H1 (cell line): ENCODE measurements around the gene TIA1. TPM values are rescaled to one million over a fixed set of nuclear protein-coding genes. Genes with fewer than 3 reads are reported as not detected.

Experiments
- CTCF ChIA-PET: fragments of 300-600 bp; sonication (Branson Sonifier 250); formaldehyde crosslinking; loops from one replicate; lab custom pipeline; 2021; ENCODE audit not compliant: partially characterized antibody; lab: Charles Lee
- POLR2A ChIA-PET: fragments of 300-600 bp; sonication (Branson Sonifier 250); formaldehyde crosslinking; loops from one replicate; lab custom pipeline; 2021; ENCODE audit warnings: inconsistent platforms; ENCODE audit not compliant: partially characterized antibody; lab: Charles Lee
- DNase-seq, 2 experiments: peaks; one replicate each; pipeline versions ENCODE4 v3.0.0 to v3.0.0-alpha.2; 2010 to 2022; ENCODE audit warnings: low spot score in 2 of 2, low read depth in 1 of 2, mixed read lengths in 1 of 2
- FAIRE-seq: peaks from 2 replicates; lab custom pipeline; 2011; peaks lifted over from hg19 to GRCh38; lab: Jason Lieb, UNC
- H2AFZ ChIP-seq: 2 replicates; pipeline ENCODE4 v1.8.1; 2012; ENCODE audit warnings: low read length, inconsistent platforms
- H2AK5ac ChIP-seq: 2 replicates; pipeline ENCODE4 v1.6.1; 2013; ENCODE audit warnings: low read depth, low read length
- H2BK120ac ChIP-seq: replicated peaks from 2 replicates; pipeline ENCODE3; 2013; ENCODE audit warnings: low read depth, low read length, inconsistent platforms
- H2BK12ac ChIP-seq: 2 replicates; pipeline ENCODE4 v1.6.1; 2013; ENCODE audit warnings: low read depth, low read length
- H2BK15ac ChIP-seq: 2 replicates; pipeline ENCODE4 v1.6.1; 2013; ENCODE audit warnings: low read length
- H2BK20ac ChIP-seq: 2 replicates; pipeline ENCODE4 v1.6.1; 2013; ENCODE audit warnings: low read length
- H2BK5ac ChIP-seq: 2 replicates; pipeline ENCODE4 v1.6.1; 2013; ENCODE audit warnings: low read depth, low read length
- H3K14ac ChIP-seq: 2 replicates; pipeline ENCODE4 v1.6.1; 2013; ENCODE audit warnings: inconsistent platforms; ENCODE audit not compliant: insufficient read length
- H3K18ac ChIP-seq: 2 replicates; pipeline ENCODE4 v1.6.1; 2013; ENCODE audit warnings: low read length; ENCODE audit errors: extremely low read depth
- H3K23ac ChIP-seq: 2 replicates; pipeline ENCODE4 v1.6.1; 2013; ENCODE audit warnings: inconsistent platforms; ENCODE audit not compliant: insufficient read length
- H3K23me2 ChIP-seq: 2 replicates; pipeline ENCODE4 v1.6.1; 2013; ENCODE audit warnings: low read depth, low read length
- H3K27ac ChIP-seq: 2 replicates; pipeline ENCODE4 v1.6.1; 2011; ENCODE audit warnings: low read depth, low read length, inconsistent platforms
- H3K27me3 ChIP-seq, 4 experiments: replicated peaks in 1 of 4; 1 replicate in 1 of 4; 2 replicates in 3 of 4; pipeline versions ENCODE4 v1.6.1 to v1.8.1; 2011 to 2013; ENCODE audit warnings: low read length in 3 of 4, mild to moderate bottlenecking in 3 of 4, inconsistent platforms in 2 of 4, mixed read lengths in 2 of 4, moderate library complexity in 1 of 4; ENCODE audit not compliant: control insufficient read depth in 3 of 4, insufficient read depth in 3 of 4; ENCODE audit errors: extremely low read depth in 1 of 4
- H3K36me3 ChIP-seq, 4 experiments: 2 replicates each; pipeline versions ENCODE4 v1.6.1 to v1.8.1; 2011 to 2013; ENCODE audit warnings: mild to moderate bottlenecking in 4 of 4, low read length in 3 of 4, moderate library complexity in 2 of 4, control low read depth in 1 of 4, inconsistent platforms in 1 of 4; ENCODE audit not compliant: insufficient read depth in 4 of 4, control insufficient read depth in 2 of 4
- H3K4ac ChIP-seq: replicated peaks from 2 replicates; pipeline ENCODE3; 2013; ENCODE audit warnings: low read length, low read depth, mixed read lengths, inconsistent platforms; ENCODE audit not compliant: insufficient read length
- H3K4me1 ChIP-seq, 4 experiments: replicated peaks in 1 of 4; 1 replicate in 1 of 4; 2 replicates in 3 of 4; pipeline versions ENCODE4 v1.6.1 to v1.8.1; 2011 to 2013; ENCODE audit warnings: low read length in 3 of 4, inconsistent platforms in 2 of 4, mixed read lengths in 1 of 4; ENCODE audit not compliant: insufficient read depth in 4 of 4, control insufficient read depth in 3 of 4
- H3K4me2 ChIP-seq, 2 experiments: 2 replicates each; pipeline versions ENCODE4 v1.6.1 to v1.8.1; 2011 to 2013; ENCODE audit warnings: low read depth in 2 of 2, low read length in 2 of 2, control low read depth in 1 of 2, inconsistent platforms in 1 of 2, mild to moderate bottlenecking in 1 of 2; ENCODE audit not compliant: insufficient read depth in 1 of 2
- H3K4me3 ChIP-seq, 4 experiments: fragments of 200-600, 300-600 bp in 1 of 4; sonication (generic), shearing (Covaris generic), sonication (Bioruptor Twin) in 1 of 4; 2 replicates each; pipeline versions ENCODE4 v1.5.1 to v1.8.1; 2011 to 2016; ENCODE audit warnings: low read length in 4 of 4, low read depth in 3 of 4, control low read depth in 2 of 4, inconsistent platforms in 2 of 4, mild to moderate bottlenecking in 2 of 4, mixed read lengths in 1 of 4, moderate library complexity in 1 of 4; ENCODE audit not compliant: insufficient read depth in 2 of 4; ENCODE audit errors: extremely low read depth in 1 of 4
- H3K56ac ChIP-seq: replicated peaks from 2 replicates; pipeline ENCODE3; 2013; ENCODE audit warnings: low read depth, mild to moderate bottlenecking, mixed read lengths, low read length, inconsistent platforms; ENCODE audit not compliant: insufficient read length
- H3K79me1 ChIP-seq: 2 replicates; pipeline ENCODE4 v1.6.1; 2013; ENCODE audit warnings: low read depth, low read length, control low read depth
- H3K79me2 ChIP-seq, 2 experiments: 2 replicates each; pipeline versions ENCODE4 v1.6.1 to v1.8.1; 2012 to 2013; ENCODE audit warnings: low read length in 2 of 2, mild to moderate bottlenecking in 2 of 2, inconsistent platforms in 1 of 2; ENCODE audit not compliant: insufficient read depth in 2 of 2, control insufficient read depth in 1 of 2
- H3K9ac ChIP-seq, 4 experiments: replicated peaks in 1 of 4; 1 replicate in 1 of 4; 2 replicates in 3 of 4; pipeline versions ENCODE4 v1.6.1 to v1.8.1; 2011 to 2013; ENCODE audit warnings: low read depth in 3 of 4, low read length in 3 of 4, control low read depth in 2 of 4, mild to moderate bottlenecking in 2 of 4, moderate library complexity in 2 of 4, inconsistent platforms in 1 of 4; ENCODE audit errors: extremely low read depth in 1 of 4
- H3K9me3 ChIP-seq, 2 experiments: 2 replicates each; pipeline versions ENCODE4 v1.6.1 to v1.8.1; 2012 to 2013; ENCODE audit warnings: mild to moderate bottlenecking in 2 of 2, moderate library complexity in 2 of 2, control low read depth in 1 of 2, inconsistent platforms in 1 of 2, low read depth in 1 of 2, low read length in 1 of 2, mixed read lengths in 1 of 2; ENCODE audit not compliant: insufficient read depth in 2 of 2
- H4K20me1 ChIP-seq, 2 experiments: replicated peaks in 1 of 2; 2 replicates each; pipeline versions ENCODE3 to v1.8.1; 2011 to 2013; ENCODE audit warnings: inconsistent platforms in 2 of 2, low read length in 2 of 2, mild to moderate bottlenecking in 1 of 2; ENCODE audit not compliant: insufficient read depth in 2 of 2, control insufficient read depth in 1 of 2
- H4K5ac ChIP-seq: 2 replicates; pipeline ENCODE4 v1.6.1; 2013; ENCODE audit warnings: low read length, low read depth, mixed read lengths, inconsistent platforms; ENCODE audit not compliant: insufficient read length
- H4K8ac ChIP-seq: 2 replicates; pipeline ENCODE4 v1.8.0; 2013; ENCODE audit warnings: mild to moderate bottlenecking, moderate library complexity, low read length, inconsistent platforms; ENCODE audit not compliant: insufficient read depth; ENCODE audit errors: extremely low read depth
- H4K91ac ChIP-seq: replicated peaks from 2 replicates; pipeline ENCODE3; 2013; ENCODE audit warnings: low read length, mixed read lengths, inconsistent platforms; ENCODE audit not compliant: insufficient read length
- BACH1 ChIP-seq: IDR thresholded peaks from 2 replicates; pipeline ENCODE4 v1.6.1; 2012; ENCODE audit warnings: low read length, improper control_type of control experiment
- CTBP2 ChIP-seq: IDR thresholded peaks from 2 replicates; pipeline ENCODE4 v1.7.0; 2011; ENCODE audit warnings: borderline replicate concordance, mild to moderate bottlenecking, moderate library complexity, mixed read lengths, low read length; ENCODE audit not compliant: insufficient read depth, insufficient read length
- E2F6 ChIP-seq: IDR thresholded peaks from 2 replicates; pipeline ENCODE4 v1.6.1; 2012; ENCODE audit warnings: inconsistent platforms
- EGR1 ChIP-seq: IDR thresholded peaks from 2 replicates; pipeline ENCODE4 v1.6.1; 2011; ENCODE audit warnings: low read depth, low read length, borderline replicate concordance
- EP300 ChIP-seq, 2 experiments: IDR thresholded peaks; 1 replicate in 1 of 2; 2 replicates in 1 of 2; pipeline ENCODE4 v1.6.1; 2011 to 2012; ENCODE audit warnings: low read depth in 2 of 2, low read length in 2 of 2, mild to moderate bottlenecking in 2 of 2, borderline replicate concordance in 1 of 2, inconsistent platforms in 1 of 2, moderate library complexity in 1 of 2
- GABPA ChIP-seq: IDR thresholded peaks from 2 replicates; pipeline ENCODE4 v1.6.1; 2011; ENCODE audit warnings: mild to moderate bottlenecking, low read length, moderate library complexity, borderline replicate concordance; ENCODE audit not compliant: insufficient read depth
- KDM1A ChIP-seq: fragments of 200-600, 300-600 bp; sonication (generic); IDR thresholded peaks from 2 replicates; pipeline ENCODE4 v1.7.1; 2016; ENCODE audit warnings: mild to moderate bottlenecking, low read length, borderline replicate concordance
- POLR2A ChIP-seq, 2 experiments: IDR thresholded peaks; 1 replicate in 1 of 2; 2 replicates in 1 of 2; pipeline ENCODE4 v1.6.1; 2011; ENCODE audit warnings: low read depth in 2 of 2, low read length in 2 of 2, mild to moderate bottlenecking in 2 of 2; ENCODE audit errors: control extremely low read depth in 1 of 2
- RFX5 ChIP-seq: IDR thresholded peaks from 2 replicates; pipeline ENCODE4 v1.6.1; 2011; ENCODE audit warnings: low read depth, low read length, improper control_type of control experiment, borderline replicate concordance
- SAP30 ChIP-seq: fragments of 300-600 bp; sonication (generic); IDR thresholded peaks from 2 replicates; pipeline ENCODE4 v1.7.1; 2012; ENCODE audit warnings: low read length, moderate library complexity, mild to moderate bottlenecking, inconsistent platforms; ENCODE audit not compliant: insufficient read depth, insufficient replicate concordance
- SP2 ChIP-seq: IDR thresholded peaks from 2 replicates; pipeline ENCODE4 v1.6.1; 2012; ENCODE audit warnings: mild to moderate bottlenecking, low read length, inconsistent platforms
- SP4 ChIP-seq: IDR thresholded peaks from 2 replicates; pipeline ENCODE4 v1.6.1; 2012; ENCODE audit warnings: low read length, inconsistent platforms
- TAF1 ChIP-seq: IDR thresholded peaks from 2 replicates; pipeline ENCODE4 v1.6.1; 2011; ENCODE audit warnings: mild to moderate bottlenecking, low read depth, low read length
- TBP ChIP-seq: IDR thresholded peaks from 2 replicates; pipeline ENCODE4 v1.6.1; 2011; ENCODE audit warnings: low read depth, low read length, improper control_type of control experiment
- WGBS, 2 experiments: shearing (Covaris generic) in 1 of 2; methylation state at CpG; one replicate each; pipeline versions ENCODE4 v1.1.6 to v1.1.7; 2013 to 2015; ENCODE audit warnings: low lambda C conversion rate in 2 of 2, mixed read lengths in 2 of 2, inconsistent platforms in 1 of 2, low coverage in 1 of 2, missing lambda C conversion rate in 1 of 2; ENCODE audit not compliant: insufficient replicate concordance in 2 of 2, insufficient coverage in 1 of 2, insufficient read length in 1 of 2; ENCODE audit errors: extremely low coverage in 1 of 2, missing lambda C conversion rate in 1 of 2; 5-methylcytosine and 5-hydroxymethylcytosine counted together
- polyA plus RNA-seq, 7 experiments: library from polyadenylated mRNA; depleted of rRNA in 3 of 7; stranded (reverse) in 5 of 7; unstranded in 2 of 7; fragments of >200 nt in 5 of 7; fragments of 200-250 nt in 2 of 7; gene quantifications; 1 replicate in 5 of 7; 2 replicates in 1 of 7; 4 replicates in 1 of 7; pipeline versions ENCODE4 v1.2.1 to v1.2.3, GENCODE V29; 2011 to 2013; ENCODE audit warnings: missing spikeins in 2 of 7, mixed read lengths in 2 of 7
- total RNA-seq: library from RNA; stranded (reverse); fragmentation: NEBNext Ultra II Directional; extraction: Animal tissue kit (Norgen Biotek cat#: 25700); gene quantifications from 2 replicates; pipeline ENCODE4 v1.2.1, GENCODE V29; 2021

The TIA1 gene
- total and polyA plus RNA-seq, 2 of the 8 experiments (the other 6 are each of a cell fraction or from before 2014, with no cell fraction given), result 58.6 to 181 TPM

- no peak overlapping the region for H3K4me3 ChIP-seq
- H3K23me2 ChIP-seq, result 0 out of 2 replicates have a peak, but pooled peaks cover 4% of the 10 kb centered on the region
- no peak overlapping the region for H2BK20ac ChIP-seq
- ChIA-PET CTCF (no interaction called here), POLR2A (interaction anchor here (0.6 to 4.6 kb wide), 2 partner anchors 42 to 165 kb away, joined by 3 to 42 read pairs; partner anchors contain the start of gene SNRPG)
- no peaks in the 10 kb centered on the region for H3K27me3 ChIP-seq
- WGBS, 2 experiments, result 96% methylated on average over 16 of the region's 16 CpGs; no CpG with 5 or more reads in 1 of the 2 experiments
- no peak overlapping the region for H2AFZ ChIP-seq
- no peak overlapping the region for H3K23ac ChIP-seq
- no peak overlapping the region for H2BK12ac ChIP-seq
- H3K4me2 ChIP-seq, result no peak overlapping the region
- H4K20me1 ChIP-seq, result no peaks in the 10 kb centered on the region
- H3K9ac ChIP-seq, result no peak overlapping the region
- peaks cover 22 to 29% of the 10 kb centered on the region in 2 experiments for H3K79me2 ChIP-seq
- H2AK5ac ChIP-seq, result no peak overlapping the region
- H3K18ac ChIP-seq, result no peak overlapping the region
- H4K8ac ChIP-seq, result no peak overlapping the region
- no peaks in the 10 kb centered on the region for H3K9me3 ChIP-seq
- peak in 1 of 2 experiments; percentile 37 for DNase-seq
- no peak overlapping the region for H3K14ac ChIP-seq
- no peaks in the 10 kb centered on the region; a peak in 1 of 7 replicates for H3K4me1 ChIP-seq
- H3K79me1 ChIP-seq, result no peaks in the 10 kb centered on the region
- H2BK5ac ChIP-seq, result no peak overlapping the region
- no peak overlapping the region for H2BK120ac ChIP-seq
- H4K91ac ChIP-seq, result no peak overlapping the region
- peaks cover 0 to 4% (median 0%) of the 10 kb centered on the region in 4 experiments; a peak in 1 of 8 replicates for H3K36me3 ChIP-seq
- H4K5ac ChIP-seq, result no peak overlapping the region
- H3K4ac ChIP-seq, result no peak overlapping the region
- no peak overlapping the region for H3K56ac ChIP-seq
- no peak for FAIRE-seq
- no peak overlapping the region for H2BK15ac ChIP-seq
- H3K27ac ChIP-seq, result no peak overlapping the region
- no peak for TF ChIP-seq TAF1
- no peak for TF ChIP-seq SAP30
- no peak for TF ChIP-seq POLR2A (IDR thresholded peaks at IDR 0.05; ENCODE audit: control extremely low read depth in 1 of 2, low read depth in 2 of 2, low read length in 2 of 2)
- no peak for TF ChIP-seq KDM1A
- no peak for TF ChIP-seq BACH1
- no peak for TF ChIP-seq SP4
- no peak for TF ChIP-seq CTBP2
- no peak for TF ChIP-seq RFX5
- TF ChIP-seq GABPA, result no peak
- no peak for TF ChIP-seq SP2
- TF ChIP-seq EGR1, result no peak
- no peak for TF ChIP-seq EP300 (IDR thresholded peaks at IDR 0.05; ENCODE audit: borderline replicate concordance in 1 of 2, low read depth in 2 of 2, low read length in 2 of 2)
- no peak for TF ChIP-seq TBP
- no peak for TF ChIP-seq E2F6
Observed at GRCh38 chr2:70250434-70250833, 2.0 kb upstream of the TIA1 start.
